Measurements from ENCODE around the gene GRP.

The GRP gene

DNA sequence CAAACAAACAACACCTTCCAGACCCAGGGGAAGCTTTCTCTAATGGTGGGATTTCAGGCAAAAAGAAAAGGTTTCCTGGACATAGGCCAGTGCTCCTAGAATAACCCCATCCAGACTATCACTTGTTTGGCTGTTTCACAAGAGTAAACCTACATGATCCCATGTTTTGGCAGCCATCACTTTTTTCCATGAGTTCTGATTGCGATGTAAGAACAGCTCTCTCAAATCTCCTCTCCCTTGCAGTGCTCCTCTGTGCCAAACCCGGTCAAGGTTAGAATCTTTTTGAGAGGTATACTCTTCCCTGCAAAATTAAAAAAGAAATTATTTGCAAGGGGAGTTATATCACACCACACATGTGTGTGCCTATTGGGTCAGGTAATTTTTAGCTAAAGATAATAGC lies 11.9 kb downstream of the GRP start:
- H4K20me1 ChIP-seq (ENCODE audit: low read depth, low read length), result no peaks in the 10 kb centered on the region
- H3K9me2 ChIP-seq (replicated peaks; ENCODE audit: insufficient read depth, low read length), result no peaks in the 10 kb centered on the region
- no peaks in the 10 kb centered on the region for H3K27me3 ChIP-seq (ENCODE audit: low read length)
- no peak overlapping the region for H3K4me3 ChIP-seq (ENCODE audit: insufficient read depth, low read length, poor library complexity, severe bottlenecking)
- no peaks in the 10 kb centered on the region for H3K36me3 ChIP-seq (ENCODE audit: low read length)
- H3K9me3 ChIP-seq (ENCODE audit: insufficient read depth, low read length), result no peaks in the 10 kb centered on the region
- no peaks in the 10 kb centered on the region for H3F3A ChIP-seq (ENCODE audit: insufficient read depth)
- no peak for TF ChIP-seq EZH2phosphoT487 (conservative IDR thresholded peaks at IDR 0.05; ENCODE audit: low read length)
- TF ChIP-seq, protein P1, sequence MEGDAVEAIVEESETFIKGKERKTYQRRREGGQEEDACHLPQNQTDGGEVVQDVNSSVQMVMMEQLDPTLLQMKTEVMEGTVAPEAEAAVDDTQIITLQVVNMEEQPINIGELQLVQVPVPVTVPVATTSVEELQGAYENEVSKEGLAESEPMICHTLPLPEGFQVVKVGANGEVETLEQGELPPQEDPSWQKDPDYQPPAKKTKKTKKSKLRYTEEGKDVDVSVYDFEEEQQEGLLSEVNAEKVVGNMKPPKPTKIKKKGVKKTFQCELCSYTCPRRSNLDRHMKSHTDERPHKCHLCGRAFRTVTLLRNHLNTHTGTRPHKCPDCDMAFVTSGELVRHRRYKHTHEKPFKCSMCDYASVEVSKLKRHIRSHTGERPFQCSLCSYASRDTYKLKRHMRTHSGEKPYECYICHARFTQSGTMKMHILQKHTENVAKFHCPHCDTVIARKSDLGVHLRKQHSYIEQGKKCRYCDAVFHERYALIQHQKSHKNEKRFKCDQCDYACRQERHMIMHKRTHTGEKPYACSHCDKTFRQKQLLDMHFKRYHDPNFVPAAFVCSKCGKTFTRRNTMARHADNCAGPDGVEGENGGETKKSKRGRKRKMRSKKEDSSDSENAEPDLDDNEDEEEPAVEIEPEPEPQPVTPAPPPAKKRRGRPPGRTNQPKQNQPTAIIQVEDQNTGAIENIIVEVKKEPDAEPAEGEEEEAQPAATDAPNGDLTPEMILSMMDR (IDR thresholded peaks at IDR 0.05; ENCODE audit: insufficient read depth, low read length, poor library complexity, severe bottlenecking), result no peak
- H3K79me2 ChIP-seq (ENCODE audit: insufficient read depth, low read length), result no peaks in the 10 kb centered on the region
- no peak overlapping the region for H3K27ac ChIP-seq (ENCODE audit: low read depth, low read length)
- H3K9ac ChIP-seq (ENCODE audit: low read length), result no peak overlapping the region
- H2AFZ ChIP-seq (ENCODE audit: low read depth, low read length, severe bottlenecking), result no peak overlapping the region
- H3K4me2 ChIP-seq (ENCODE audit: low read depth, low read length, poor library complexity, severe bottlenecking), result no peak overlapping the region

DNA sequence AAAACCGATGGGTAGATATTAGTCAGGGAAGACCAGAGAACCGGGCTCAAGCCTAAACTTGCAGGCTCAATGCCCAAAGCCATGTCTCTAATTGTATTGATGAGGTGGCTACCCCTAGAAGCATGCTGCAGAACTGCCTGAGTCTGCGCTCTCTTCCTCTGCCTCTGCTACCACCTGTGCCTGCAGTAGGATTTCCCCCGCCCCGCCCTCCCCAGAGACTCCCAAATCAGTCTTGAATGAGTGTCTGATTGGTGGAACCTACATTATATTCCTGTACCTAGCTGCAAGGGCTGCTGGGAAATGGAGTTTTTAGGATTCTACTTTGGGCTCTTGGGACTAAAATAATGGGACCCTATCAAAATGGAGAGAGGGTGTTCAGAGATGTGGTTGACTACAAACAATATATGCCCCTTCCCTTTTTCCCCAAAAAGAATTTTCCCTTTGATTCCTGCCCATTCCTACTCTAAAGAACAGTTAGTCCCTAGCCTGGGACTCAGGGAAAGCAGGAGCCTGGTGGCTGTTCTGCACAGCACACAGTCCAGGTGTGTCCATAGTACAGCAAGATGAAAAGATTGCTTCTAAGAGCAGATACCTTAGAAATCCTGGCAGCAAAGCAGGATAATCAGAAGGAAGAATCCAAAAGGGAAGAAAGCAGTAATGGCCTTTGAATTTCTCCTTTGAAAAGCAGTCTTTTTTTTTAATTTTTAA lies 12.5 kb downstream of the GRP start:
- Histone ChIP-seq H3K79me2 (ENCODE audit: insufficient read depth, low read length) (no peaks in the 10 kb centered on the region), H3K36me3 (ENCODE audit: low read length) (no peaks in the 10 kb centered on the region), H3K9me2 (replicated peaks; ENCODE audit: insufficient read depth, low read length) (no peaks in the 10 kb centered on the region), H3K9ac (ENCODE audit: low read length) (no peak overlapping the region), H3K27ac (ENCODE audit: low read depth, low read length) (no peak overlapping the region), H2AFZ (ENCODE audit: low read depth, low read length, severe bottlenecking) (no peak overlapping the region), H3K9me3 (ENCODE audit: insufficient read depth, low read length) (no peaks in the 10 kb centered on the region), H4K20me1 (ENCODE audit: low read depth, low read length) (no peaks in the 10 kb centered on the region), H3F3A (ENCODE audit: insufficient read depth) (no peaks in the 10 kb centered on the region), H3K4me3 (ENCODE audit: insufficient read depth, low read length, poor library complexity, severe bottlenecking) (no peak overlapping the region), H3K4me2 (ENCODE audit: low read depth, low read length, poor library complexity, severe bottlenecking) (no peak overlapping the region), H3K27me3 (ENCODE audit: low read length) (no peaks in the 10 kb centered on the region)
- no peak for TF ChIP-seq EZH2phosphoT487 (conservative IDR thresholded peaks at IDR 0.05; ENCODE audit: low read length)
- TF ChIP-seq, protein P1 (IDR thresholded peaks at IDR 0.05; ENCODE audit: insufficient read depth, low read length, poor library complexity, severe bottlenecking), result no peak

DNA sequence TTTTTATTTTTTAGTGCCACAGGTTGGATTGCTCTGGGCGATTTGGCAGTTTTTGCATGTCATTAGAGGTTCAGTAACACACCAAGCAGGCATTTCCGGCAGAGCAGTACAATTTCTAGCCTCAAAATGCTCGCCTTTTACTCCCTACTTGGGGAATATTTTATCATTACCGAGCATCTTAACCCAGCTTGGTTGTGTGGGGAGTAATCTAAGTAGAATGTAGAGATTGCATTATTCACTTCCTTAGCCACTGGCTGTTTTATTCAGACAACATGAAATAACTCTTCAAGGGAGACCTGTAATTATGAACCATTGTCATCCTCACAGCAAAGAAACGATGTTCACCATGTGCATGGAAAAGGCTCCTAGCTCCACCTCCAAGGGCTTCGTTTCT lies 13.1 kb downstream of the GRP start:
- H3K9me2 ChIP-seq (replicated peaks; ENCODE audit: insufficient read depth, low read length), result no peaks in the 10 kb centered on the region
- H3K4me2 ChIP-seq (ENCODE audit: low read depth, low read length, poor library complexity, severe bottlenecking), result no peak overlapping the region
- TF ChIP-seq, protein P1 (IDR thresholded peaks at IDR 0.05; ENCODE audit: insufficient read depth, low read length, poor library complexity, severe bottlenecking), result no peak
- no peak for TF ChIP-seq EZH2phosphoT487 (conservative IDR thresholded peaks at IDR 0.05; ENCODE audit: low read length)
- H4K20me1 ChIP-seq (ENCODE audit: low read depth, low read length), result no peaks in the 10 kb centered on the region
- H3K79me2 ChIP-seq (ENCODE audit: insufficient read depth, low read length), result no peaks in the 10 kb centered on the region
- H3K4me3 ChIP-seq (ENCODE audit: insufficient read depth, low read length, poor library complexity, severe bottlenecking), result no peak overlapping the region
- H3K9ac ChIP-seq (ENCODE audit: low read length), result no peak overlapping the region
- H3K27ac ChIP-seq (ENCODE audit: low read depth, low read length), result no peak overlapping the region
- no peaks in the 10 kb centered on the region for H3K36me3 ChIP-seq (ENCODE audit: low read length)
- no peaks in the 10 kb centered on the region for H3K27me3 ChIP-seq (ENCODE audit: low read length)
- no peaks in the 10 kb centered on the region for H3F3A ChIP-seq (ENCODE audit: insufficient read depth)
- no peak overlapping the region for H2AFZ ChIP-seq (ENCODE audit: low read depth, low read length, severe bottlenecking)
- no peaks in the 10 kb centered on the region for H3K9me3 ChIP-seq (ENCODE audit: insufficient read depth, low read length)
